GM18870 (cell line): ENCODE measurements around the gene TMEM192.
"Not testable (repeated sequence)": the region's sequence is repeated elsewhere in the genome, so short reads cannot be mapped to it uniquely, and the experiment has no call there.

ENCODE experiments used
- ATAC-seq: cut with Tn5 transposase; IDR thresholded peaks from one replicate; pipeline ENCODE4 v1.9.1; 2021; ENCODE audit warnings: moderate library complexity; ENCODE audit not compliant: unreplicated experiment

Gene TMEM192

DNA sequence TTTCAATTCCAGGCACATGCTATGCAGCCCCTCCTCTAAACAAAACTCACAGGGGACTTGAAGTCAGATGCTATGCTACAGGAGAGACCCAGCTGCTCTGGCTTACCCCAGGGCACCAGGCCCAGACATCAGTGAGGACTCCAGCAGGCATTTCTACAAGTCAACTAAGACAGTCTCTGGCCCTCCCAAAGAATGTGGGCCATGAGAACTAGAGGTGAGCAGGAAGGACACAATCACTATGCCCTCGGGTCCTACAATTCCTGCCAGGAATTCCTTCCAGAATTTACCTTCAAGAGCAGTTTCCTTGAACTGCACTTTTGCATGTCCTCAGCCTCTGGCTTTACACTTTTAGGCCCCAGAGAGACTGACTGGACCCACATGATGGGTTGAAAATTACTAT, 17.4 kb downstream of the TMEM192 start:
- ATAC-seq: no peak

DNA sequence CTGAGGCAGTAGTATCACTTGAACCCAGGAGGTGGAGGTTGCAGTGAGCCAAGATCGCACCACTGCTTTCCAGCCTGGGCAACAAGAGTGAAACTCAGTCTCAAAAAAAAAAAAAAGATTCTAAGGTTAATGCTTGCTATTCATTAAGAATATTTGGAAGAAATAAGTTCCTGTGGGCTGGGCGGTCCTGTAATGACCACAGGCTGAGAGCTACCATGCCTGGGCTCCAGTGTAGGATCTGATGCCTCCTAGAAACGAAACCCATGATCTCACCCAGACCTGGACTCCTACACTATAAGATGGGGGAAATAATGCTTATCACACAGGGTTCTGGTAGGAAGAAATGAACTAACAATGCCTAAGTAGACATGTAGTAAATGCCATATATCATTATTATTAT, 17.8 kb downstream of the TMEM192 start:
- ATAC-seq: no peak

- not testable (repeated sequence) for ATAC-seq
These were observed 20.5 kb downstream of the TMEM192 start for GRCh38 chr4:165092187-165092586.

GRCh38 chr4:165088366-165088765, 24.3 kb downstream of the TMEM192 start:
- ATAC-seq: no peak

GRCh38 chr4:165085946-165086345, 26.7 kb downstream of the TMEM192 start:
- ATAC-seq: no peak

DNA sequence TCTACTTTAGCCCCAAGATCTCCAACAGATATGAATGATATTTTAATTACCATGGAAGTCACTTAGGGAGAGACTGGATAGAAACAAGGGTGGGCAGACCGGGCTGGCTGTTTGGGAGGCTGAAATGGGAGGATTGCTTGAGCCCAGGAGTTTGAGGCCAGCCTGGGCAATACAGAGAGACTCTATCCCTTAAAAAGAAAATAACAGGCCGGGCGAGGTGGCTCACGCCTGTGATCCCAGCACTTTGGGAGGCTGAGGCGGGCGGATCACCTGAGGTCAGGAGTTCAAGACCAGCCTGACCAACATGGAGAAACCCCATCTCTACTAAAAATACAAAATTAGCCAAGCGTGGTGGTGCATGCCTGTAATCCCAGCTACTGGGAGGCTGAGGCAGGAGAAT, 27.9 kb downstream of the TMEM192 start:
- not testable (repeated sequence) for ATAC-seq

DNA sequence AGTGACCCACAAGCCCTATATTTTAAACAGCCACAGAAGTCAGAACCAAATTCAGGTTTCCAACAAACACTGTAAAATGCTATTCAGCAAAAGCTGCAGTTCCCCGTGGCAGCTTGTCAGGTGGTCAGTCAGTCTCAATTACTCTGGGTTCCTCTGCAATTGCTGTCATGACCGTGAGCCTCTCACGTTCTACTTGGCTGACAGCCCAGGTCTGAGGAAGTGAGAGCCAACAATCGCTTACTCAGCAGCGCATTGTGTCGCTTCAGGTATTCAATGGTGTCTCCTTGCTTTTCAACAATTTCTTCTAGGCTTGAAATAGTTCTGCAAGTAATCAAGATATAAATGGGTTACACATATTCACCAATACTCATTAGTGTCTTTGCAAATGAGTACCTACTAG, 33.2 kb downstream of the TMEM192 start:
- ATAC-seq: no peak

- no peak for ATAC-seq
These were observed 35.6 kb downstream of the TMEM192 start for GRCh38 chr4:165077034-165077578.

DNA sequence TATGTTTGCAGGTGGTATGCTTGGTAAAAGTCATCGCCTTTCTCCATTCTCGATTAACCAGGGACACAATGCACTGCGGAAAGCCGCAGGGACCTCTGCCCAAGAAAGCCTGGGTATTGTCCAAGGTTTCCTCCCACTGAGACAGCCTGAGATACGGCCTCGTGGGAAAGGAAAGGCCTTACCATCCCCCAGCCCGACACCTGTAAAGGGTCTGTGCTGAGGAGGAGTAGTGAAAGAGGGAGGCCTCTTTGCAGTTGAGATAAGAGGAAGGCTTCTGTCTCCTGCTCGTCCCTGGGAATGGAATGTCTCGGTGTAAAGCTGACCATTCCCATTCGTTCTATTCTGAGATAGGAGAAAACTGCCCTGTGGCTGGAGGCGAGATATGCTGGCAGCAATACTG, 39.3 kb downstream of the TMEM192 start:
- not testable (repeated sequence) for ATAC-seq

- ATAC-seq: peak; percentile 67
These were observed 42.1 kb downstream of the TMEM192 start for GRCh38 chr4:165070560-165070959.

- no peak for ATAC-seq
These were observed 51.7 kb downstream of the TMEM192 start for GRCh38 chr4:165060938-165061337.

- no peak for ATAC-seq
These were observed 53.3 kb downstream of the TMEM192 start for GRCh38 chr4:165059386-165059785.

GRCh38 chr4:165058666-165059065, 54.0 kb downstream of the TMEM192 start:
- ATAC-seq: no peak

DNA sequence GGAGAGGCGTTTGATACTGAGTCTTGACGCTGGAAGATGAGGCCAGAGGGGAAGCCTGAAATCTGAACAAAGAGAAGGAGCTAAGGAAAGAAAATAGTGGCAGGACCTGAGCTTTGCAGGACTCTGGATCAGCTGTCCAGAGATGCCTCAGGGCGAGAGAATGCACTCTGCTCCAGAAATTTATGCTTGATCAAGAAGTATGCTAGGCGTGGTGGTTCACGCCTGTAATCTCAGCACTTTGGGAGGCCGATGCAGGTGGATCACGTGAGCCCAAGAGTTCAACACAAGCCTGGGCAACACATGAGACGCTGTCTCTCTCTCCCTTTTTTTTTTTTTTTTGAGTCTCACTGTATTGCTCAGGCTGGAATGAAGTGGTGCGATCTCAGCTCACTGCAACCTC, 57.1 kb downstream of the TMEM192 start:
- no peak for ATAC-seq

GRCh38 chr4:165053645-165054044, 59.0 kb downstream of the TMEM192 start, which contains the start of gene TRIM75:
TRIM75 (plus strand) TSS chr4:165053866; CDS start chr4:165059148, 5,282 bp downstream.
- no peak for ATAC-seq

DNA sequence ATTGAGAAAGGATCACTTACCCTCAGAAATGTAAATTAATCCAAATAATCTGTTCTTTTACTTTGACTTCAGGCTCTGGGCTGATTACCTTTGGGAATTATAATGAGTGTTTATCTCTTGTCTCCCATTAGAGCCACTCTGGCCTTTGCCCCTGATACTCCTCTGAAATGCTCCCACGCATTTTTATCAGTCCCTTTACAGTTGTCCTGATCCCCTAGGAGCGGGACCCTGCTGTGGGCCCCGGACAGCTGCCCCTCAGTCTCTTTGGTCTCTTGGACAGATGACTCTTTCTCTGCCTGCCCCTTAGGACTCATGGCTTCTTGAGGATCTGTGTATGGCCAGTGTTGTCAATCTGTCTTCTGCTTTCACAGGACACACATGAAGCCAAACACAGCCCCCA, 60.0 kb downstream of the TMEM192 start:
- no peak for ATAC-seq

DNA sequence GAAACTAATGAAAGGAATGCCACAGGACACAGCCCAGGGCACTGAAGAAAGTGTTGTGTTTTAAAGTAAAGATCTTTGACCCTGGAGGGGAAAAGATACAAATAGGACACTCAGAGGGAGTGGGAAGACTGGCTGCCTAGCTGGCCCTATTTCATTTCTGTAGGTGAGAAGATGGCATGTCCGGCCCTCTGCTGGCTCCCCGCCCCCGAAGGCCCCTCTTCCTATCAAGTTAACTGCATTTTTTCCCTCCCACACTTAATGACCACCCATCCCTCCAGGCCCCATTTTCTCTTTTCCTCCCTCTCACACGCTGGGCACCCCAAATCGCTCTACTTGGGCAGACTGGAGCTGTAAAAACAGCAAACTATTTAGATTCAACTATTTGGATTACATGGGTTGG, 64.5 kb downstream of the TMEM192 start:
- ATAC-seq: no peak

GRCh38 chr4:165031436-165032211, 81.0 kb downstream of the TMEM192 start, which contains the start of gene TRIM60:
TRIM60 (plus strand) TSS chr4:165031999; CDS start chr4:165040073, 8,074 bp downstream.
- ATAC-seq: no peak

DNA sequence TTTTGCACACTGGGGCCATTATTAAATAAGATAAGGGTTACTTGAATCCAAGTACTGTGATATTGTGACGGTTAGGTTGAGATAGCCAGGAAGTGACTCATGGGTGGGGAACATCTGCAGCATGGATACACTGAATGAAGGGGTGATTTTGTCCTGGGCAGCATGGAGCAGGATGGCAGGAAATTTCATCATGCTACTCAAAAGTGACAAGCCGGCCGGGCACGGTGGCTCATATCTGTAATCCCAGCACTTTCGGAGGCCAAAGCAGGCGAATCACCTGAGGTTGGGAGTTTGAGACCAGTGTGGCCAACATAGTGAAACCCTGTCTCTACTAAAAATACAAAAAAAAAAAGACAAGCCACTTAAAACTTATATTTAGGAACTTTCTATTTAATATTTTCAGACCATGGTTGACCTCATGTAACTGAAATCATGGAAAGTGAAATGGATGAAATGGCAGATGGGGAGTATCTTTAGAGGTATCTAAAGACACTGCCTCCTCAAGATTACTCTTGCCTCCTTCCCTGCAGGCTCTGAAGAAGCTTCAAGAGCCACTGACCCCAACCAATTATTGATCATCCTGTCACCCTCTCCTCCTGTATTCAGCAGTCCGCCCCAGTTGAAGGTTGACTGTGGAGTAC, 84.8 kb downstream of the TMEM192 start:
- ATAC-seq: no peak

DNA sequence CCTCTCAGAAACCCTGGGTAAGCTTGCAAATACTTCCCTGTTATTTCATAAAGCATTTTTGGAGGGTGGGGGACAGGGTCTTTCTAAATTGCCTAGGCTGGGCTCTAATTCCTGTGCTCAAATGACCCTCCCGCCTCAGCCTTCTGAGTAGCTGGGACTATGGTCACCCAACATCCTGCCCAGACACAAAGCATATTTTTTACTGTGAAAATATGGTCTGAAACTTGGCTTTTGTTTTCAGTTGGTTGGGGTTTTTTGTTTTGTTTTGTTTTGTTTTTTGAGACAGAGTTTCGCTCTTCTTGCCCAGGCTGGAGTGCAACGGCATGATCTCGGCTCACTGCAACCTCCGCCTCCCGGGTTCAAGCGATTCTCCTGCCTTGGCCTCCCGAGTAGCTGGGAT, 86.9 kb downstream of the TMEM192 start:
- not testable (repeated sequence) for ATAC-seq
